ENCODE measurements around the gene ROBO1.

Gene ROBO1

DNA sequence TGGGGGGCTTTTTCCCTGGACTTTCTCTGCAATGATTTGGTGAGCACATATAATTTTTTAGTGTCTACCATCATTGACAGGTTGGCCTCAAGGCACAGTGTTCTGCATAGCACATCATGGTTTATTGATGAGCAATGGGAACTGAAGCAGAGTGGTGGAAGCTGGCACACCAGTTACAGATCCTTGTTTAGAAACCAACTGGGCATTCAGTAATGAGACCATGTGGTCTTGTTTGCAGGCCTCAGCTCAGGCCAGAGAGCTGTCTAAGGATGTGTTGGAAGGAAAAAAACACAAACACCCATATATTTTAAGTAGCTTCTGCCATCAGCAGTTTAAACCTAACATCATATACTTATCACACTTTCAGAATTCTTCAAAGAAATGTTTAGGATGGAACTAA, 610.6 kb downstream of the ROBO1 start:
- TF ChIP-seq, protein P1, sequence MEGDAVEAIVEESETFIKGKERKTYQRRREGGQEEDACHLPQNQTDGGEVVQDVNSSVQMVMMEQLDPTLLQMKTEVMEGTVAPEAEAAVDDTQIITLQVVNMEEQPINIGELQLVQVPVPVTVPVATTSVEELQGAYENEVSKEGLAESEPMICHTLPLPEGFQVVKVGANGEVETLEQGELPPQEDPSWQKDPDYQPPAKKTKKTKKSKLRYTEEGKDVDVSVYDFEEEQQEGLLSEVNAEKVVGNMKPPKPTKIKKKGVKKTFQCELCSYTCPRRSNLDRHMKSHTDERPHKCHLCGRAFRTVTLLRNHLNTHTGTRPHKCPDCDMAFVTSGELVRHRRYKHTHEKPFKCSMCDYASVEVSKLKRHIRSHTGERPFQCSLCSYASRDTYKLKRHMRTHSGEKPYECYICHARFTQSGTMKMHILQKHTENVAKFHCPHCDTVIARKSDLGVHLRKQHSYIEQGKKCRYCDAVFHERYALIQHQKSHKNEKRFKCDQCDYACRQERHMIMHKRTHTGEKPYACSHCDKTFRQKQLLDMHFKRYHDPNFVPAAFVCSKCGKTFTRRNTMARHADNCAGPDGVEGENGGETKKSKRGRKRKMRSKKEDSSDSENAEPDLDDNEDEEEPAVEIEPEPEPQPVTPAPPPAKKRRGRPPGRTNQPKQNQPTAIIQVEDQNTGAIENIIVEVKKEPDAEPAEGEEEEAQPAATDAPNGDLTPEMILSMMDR (IDR thresholded peaks at IDR 0.05; ENCODE audit: low read depth, low read length) = no peak
- no peak overlapping the region for H3K4me3 ChIP-seq (ENCODE audit: low read depth, low read length)

DNA sequence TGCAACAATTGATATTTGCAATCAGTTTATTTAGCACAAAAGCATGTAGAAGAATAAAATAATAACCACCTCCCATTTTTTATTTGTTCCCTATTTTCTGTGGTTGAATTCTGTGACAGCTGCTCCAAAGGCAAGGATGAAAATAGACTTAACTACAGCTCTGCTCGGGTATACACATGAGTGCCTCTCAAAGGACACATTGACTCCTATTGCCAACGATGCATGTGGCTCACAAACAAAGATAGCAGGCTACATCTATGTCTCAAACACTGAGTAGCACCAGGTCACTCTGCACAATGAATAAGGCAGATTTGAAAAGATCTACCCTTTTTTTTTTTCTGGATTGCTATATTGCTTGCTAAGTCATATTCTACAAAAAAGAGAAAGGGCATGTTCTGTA, 612.9 kb downstream of the ROBO1 start:
- TF ChIP-seq, protein P1 (IDR thresholded peaks at IDR 0.05; ENCODE audit: low read depth, low read length) = no peak

DNA sequence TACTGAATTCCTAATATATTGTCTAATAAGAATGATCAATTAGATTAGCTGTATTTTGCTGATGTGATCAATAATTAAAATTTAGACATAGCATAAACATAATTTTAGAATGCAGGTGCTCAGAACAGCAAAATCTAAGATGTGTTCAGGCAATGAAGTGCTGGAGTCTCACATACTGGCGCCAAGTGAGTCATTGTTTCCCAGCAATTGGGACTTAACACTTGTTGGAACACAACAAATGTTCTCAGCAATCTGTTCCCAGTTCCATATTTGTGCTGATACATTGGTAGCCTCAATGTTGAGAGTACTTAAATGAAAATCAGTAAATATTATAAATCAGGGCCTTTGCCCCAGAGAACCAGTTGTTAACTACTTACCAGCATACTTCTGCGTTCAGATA, 619.0 kb downstream of the ROBO1 start:
- TF ChIP-seq, protein P1 (IDR thresholded peaks at IDR 0.05; ENCODE audit: low read depth, low read length) = no peak
- H3K4me3 ChIP-seq (ENCODE audit: low read depth, low read length) = no peak overlapping the region

More for the DNA sequence above, 612.9 kb downstream of the ROBO1 start:
- no peak overlapping the region for H3K4me3 ChIP-seq (ENCODE audit: low read depth, low read length)

DNA sequence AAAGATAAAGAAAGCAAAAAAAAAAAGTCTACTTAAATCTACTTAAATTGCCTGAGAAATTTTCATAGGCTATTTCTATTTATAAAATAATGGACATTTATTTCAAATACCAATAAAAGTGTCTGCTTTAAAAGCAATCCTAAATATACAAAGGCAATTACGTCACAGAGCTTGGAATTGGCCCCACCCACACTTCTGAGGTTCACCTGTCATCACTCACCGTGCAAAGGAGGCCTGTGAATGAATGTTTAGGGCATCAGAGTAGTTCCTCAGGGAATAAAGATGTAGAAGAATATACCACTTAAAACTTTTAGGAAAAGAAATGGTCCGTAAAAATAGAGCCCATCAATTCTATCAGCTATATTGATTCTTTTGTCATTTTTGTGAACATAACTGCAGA, 621.8 kb downstream of the ROBO1 start:
- no peak overlapping the region for H3K4me3 ChIP-seq (ENCODE audit: low read depth, low read length)
- TF ChIP-seq, protein P1 (IDR thresholded peaks at IDR 0.05; ENCODE audit: low read depth, low read length) = no peak

DNA sequence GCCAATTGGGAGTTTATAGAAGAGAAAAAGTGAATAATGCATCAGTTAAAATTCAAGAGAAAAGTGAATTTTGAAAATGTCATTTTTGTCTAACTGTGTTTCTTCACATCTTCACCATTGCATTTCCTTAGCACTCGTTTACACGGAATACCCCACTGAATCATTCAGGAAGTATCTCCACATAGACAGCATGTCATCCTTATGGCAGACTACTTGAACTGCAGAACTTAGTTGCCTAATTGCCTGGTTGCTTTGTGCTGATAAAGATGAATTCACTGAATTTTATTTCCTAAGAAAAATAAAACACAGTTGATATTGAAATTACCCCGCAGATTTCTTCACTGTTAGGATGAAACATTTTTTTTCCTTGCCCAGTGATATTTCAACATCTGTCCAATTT, 627.1 kb downstream of the ROBO1 start:
- TF ChIP-seq, protein P1 (IDR thresholded peaks at IDR 0.05; ENCODE audit: low read depth, low read length) = no peak

DNA sequence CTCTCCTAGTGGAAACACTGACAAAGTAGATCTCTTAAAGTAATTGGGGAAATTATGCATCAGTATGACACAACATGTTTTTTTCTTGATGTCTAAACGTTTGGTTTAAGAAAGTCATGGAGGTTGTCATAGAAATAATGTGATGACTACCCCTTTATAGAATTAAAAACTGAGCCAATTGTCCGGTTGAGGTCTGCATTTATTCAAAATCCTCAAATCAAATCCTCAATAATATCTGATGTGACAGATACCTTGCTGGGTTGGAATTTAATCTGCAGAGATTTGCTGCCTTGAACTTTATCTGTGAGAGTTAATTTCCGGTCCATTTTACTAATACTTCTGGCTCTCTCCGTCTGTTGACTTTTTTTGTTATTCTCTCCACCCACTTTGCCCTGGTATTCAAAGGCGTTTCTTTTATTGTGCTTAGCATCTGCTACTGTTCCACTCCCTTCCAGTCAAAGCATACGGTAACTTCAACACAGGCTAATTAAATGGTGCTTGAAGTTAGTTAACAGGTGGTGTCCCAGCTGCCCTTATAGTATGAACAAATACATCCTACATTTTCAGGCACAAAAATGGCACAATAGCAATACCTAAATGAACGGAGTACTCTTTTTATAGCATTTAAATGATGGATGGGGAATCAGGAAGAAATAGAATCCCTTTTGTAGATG, 628.3 kb downstream of the ROBO1 start:
- TF ChIP-seq, protein P1 (IDR thresholded peaks at IDR 0.05; ENCODE audit: low read depth, low read length) = no peak
- no peak overlapping the region for H3K4me3 ChIP-seq (ENCODE audit: low read depth, low read length)

More for the DNA sequence above, 627.1 kb downstream of the ROBO1 start:
- H3K4me3 ChIP-seq (ENCODE audit: low read depth, low read length) = no peak overlapping the region

DNA sequence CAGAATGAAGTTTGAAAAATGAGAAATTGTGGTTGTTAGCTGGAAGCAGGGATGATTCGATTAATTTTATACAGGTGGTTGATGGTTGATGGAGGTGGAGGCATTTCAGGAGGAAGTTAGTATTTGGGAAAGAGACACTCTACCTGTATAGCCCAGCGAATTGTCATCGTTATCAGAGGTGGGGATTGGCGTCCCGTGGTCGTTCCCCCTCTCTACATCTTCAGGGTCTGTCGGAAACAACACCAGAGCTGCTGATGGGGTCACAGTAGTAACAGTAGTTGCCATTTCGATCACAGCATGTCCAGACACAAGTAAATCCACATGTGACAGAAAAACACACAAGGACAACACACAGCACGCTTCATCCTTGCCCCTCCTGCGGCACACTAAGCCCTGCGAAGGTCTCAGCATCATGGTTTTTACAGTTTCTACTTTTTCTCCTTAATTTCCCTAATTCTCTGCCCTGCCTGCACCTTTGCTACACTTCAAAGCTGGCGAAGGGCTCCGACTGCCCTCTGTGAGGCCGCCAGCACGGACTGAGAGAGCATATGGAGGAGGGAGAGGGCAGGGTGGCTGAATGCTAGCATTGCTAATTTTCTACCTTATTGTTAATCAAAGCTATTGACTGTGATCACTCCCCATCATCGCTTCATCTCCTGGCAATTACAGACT, 642.3 kb downstream of the ROBO1 start:
- no peak overlapping the region for H3K4me3 ChIP-seq (ENCODE audit: low read depth, low read length)
- TF ChIP-seq, protein P1 (IDR thresholded peaks at IDR 0.05; ENCODE audit: low read depth, low read length) = no peak
